Measurements from ENCODE around the gene HNRNPM. TPM values are rescaled to one million over a fixed set of nuclear protein-coding genes. Genes with fewer than 3 reads are reported as not detected.
A peak's percentile ranks its signal among the peaks of the same experiment; 100 is the strongest.

Gene HNRNPM
- total and polyA plus RNA-seq, 5 experiments from 2014 or later = 207 to 304 (median 217) TPM

- no peak for ATAC-seq
- peaks cover 39 to 94% (median 85%) of the 10 kb centered on the region in 4 donors for H3K4me1 Mint-ChIP-seq
- no peaks in the 10 kb centered on the region for H3K9me3 Mint-ChIP-seq
- POLR2A ChIA-PET = interaction anchor here (0.7 kb wide), 1 partner anchor 76 kb away, joined by 9 read pairs; no protein-coding TSS in a partner anchor
- peak overlapping the region in 3 of 10 donors; percentile 21 to 90 (median 63) for H3K27ac Mint-ChIP-seq
- no peaks in the 10 kb centered on the region for H3K27me3 Mint-ChIP-seq
- DNase-seq = no peak
- peaks cover 0 to 81% (median 2%) of the 10 kb centered on the region in 3 donors for H3K36me3 Mint-ChIP-seq
- H3K4me3 Mint-ChIP-seq = peak overlapping the region in 5 of 10 donors; percentile 1 to 59 (median 38)
Observed at GRCh38 chr19:8454218-8454617, 9.4 kb downstream of the HNRNPM start.

- H3K4me3 Mint-ChIP-seq = peak overlapping the region in 6 of 10 donors; percentile 2 to 38 (median 20)
Observed at GRCh38 chr19:8455018-8455417, 10.2 kb downstream of the HNRNPM start.

GRCh38 chr19:8456064-8456463 lies 11.3 kb downstream of the HNRNPM start:
- DNase-seq (no peak), ATAC-seq (peak in 1 of 2 donors; percentile 33)
- Mint-ChIP-seq H3K27ac (peak overlapping the region in 5 of 10 donors; percentile 19 to 66 (median 32)), H3K36me3 (peaks cover 0 to 87% (median 6%) of the 10 kb centered on the region in 3 donors), H3K9me3 (no peaks in the 10 kb centered on the region), H3K4me1 (peaks cover 40 to 97% (median 92%) of the 10 kb centered on the region in 4 donors), H3K27me3 (no peaks in the 10 kb centered on the region), H3K4me3 (peak overlapping the region in 3 of 10 donors; percentile 12 to 37 (median 26))
- POLR2A ChIA-PET = interaction anchor here (0.5 to 1.0 kb wide), 5 partner anchors 11 to 156 kb away, joined by 3 to 6 read pairs (median 3); partner anchors contain the start of gene HNRNPM

More at GRCh38 chr19:8455018-8455417, 10.2 kb downstream of the HNRNPM start:
- Mint-ChIP-seq H3K27ac (peak overlapping the region in 3 of 10 donors; percentile 21 to 41 (median 27)), H3K27me3 (no peaks in the 10 kb centered on the region), H3K4me1 (peaks cover 38 to 97% (median 88%) of the 10 kb centered on the region in 4 donors), H3K9me3 (no peaks in the 10 kb centered on the region), H3K36me3 (peaks cover 0 to 85% (median 3%) of the 10 kb centered on the region in 3 donors)
- no peak for DNase-seq
- no peak for ATAC-seq
- POLR2A ChIA-PET = interaction anchor here (0.6 to 0.7 kb wide), 2 partner anchors 76 to 249 kb away, joined by 3 to 9 read pairs; no protein-coding TSS in a partner anchor

DNA sequence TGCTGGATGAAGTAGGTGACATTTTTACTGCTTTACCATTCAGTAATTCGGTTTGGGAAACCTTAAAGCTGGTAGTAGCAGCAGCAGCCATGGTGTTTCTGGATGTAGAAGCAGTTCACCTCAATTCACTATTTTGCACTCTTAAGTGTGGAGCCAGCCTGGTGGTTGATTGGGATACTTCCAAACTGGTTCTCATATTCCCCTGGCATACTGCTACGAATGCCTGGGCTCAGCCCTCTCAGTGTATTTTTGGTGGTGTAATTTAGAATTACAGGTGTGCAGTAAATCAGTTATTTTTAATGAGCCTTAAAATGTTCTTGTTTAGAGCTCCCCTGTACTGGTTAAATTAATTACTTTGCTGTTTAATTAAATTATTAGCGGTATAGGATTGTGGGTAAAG lies 12.4 kb downstream of the HNRNPM start:
- Mint-ChIP-seq H3K9me3 (no peaks in the 10 kb centered on the region), H3K4me1 (peaks cover 36 to 95% (median 91%) of the 10 kb centered on the region in 4 donors), H3K36me3 (peaks cover 0 to 84% (median 6%) of the 10 kb centered on the region in 3 donors), H3K27me3 (no peaks in the 10 kb centered on the region), H3K4me3 (no peak overlapping the region), H3K27ac (peak overlapping the region in 1 of 10 donors; percentile 14)
- DNase-seq = no peak
- no peak for ATAC-seq
- POLR2A ChIA-PET = interaction anchor here (0.6 to 1.5 kb wide), 3 partner anchors 8 to 1950 kb away, joined by 3 read pairs; no protein-coding TSS in a partner anchor

- Mint-ChIP-seq H3K27ac (peak overlapping the region in 1 of 10 donors; percentile 56), H3K4me1 (peaks cover 39 to 96% (median 92%) of the 10 kb centered on the region in 4 donors), H3K27me3 (no peaks in the 10 kb centered on the region), H3K4me3 (peak overlapping the region in 1 of 10 donors; percentile 73), H3K9me3 (no peaks in the 10 kb centered on the region), H3K36me3 (peaks cover 0 to 85% (median 6%) of the 10 kb centered on the region in 3 donors)
- DNase-seq (no peak), ATAC-seq (no peak)
- POLR2A ChIA-PET = interaction anchor here (0.6 to 1.5 kb wide), 3 partner anchors 9 to 1950 kb away, joined by 3 read pairs; no protein-coding TSS in a partner anchor
Observed at GRCh38 chr19:8457827-8458226, 13.1 kb downstream of the HNRNPM start.

DNA sequence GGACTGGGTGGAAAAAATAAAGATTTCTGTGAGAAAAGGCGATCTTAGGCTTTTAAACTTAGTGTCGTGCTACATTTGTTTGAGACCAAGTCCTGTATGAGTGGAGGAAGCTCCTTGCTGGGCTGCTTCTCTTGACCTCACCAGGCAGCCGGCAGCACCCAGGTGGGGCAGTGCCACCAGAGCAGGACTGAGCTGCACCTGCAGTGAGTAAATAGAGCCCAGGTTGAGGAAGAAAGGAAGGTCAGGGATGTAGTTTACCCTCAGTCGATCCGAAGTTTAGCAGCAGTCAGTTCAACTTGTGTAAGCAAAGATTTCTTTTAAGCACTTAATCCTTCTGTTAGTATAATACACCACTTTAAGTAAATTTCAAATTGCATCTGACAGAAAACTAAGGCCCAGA lies 13.6 kb downstream of the HNRNPM start:
- Mint-ChIP-seq H3K4me1 (peaks cover 40 to 94% (median 92%) of the 10 kb centered on the region in 4 donors), H3K4me3 (peak overlapping the region in 5 of 10 donors; percentile 3 to 73 (median 45)), H3K27me3 (no peaks in the 10 kb centered on the region), H3K9me3 (no peaks in the 10 kb centered on the region), H3K27ac (peak overlapping the region in 5 of 10 donors; percentile 3 to 56 (median 16)), H3K36me3 (peaks cover 1 to 87% (median 6%) of the 10 kb centered on the region in 3 donors)
- no peak for ATAC-seq
- POLR2A ChIA-PET = interaction anchor here (1.5 kb wide), 1 partner anchor 9 kb away, joined by 3 read pairs; no protein-coding TSS in a partner anchor
- no peak for DNase-seq

GRCh38 chr19:8459095-8459494 lies 14.3 kb downstream of the HNRNPM start:
- H3K27ac Mint-ChIP-seq = peak overlapping the region in 5 of 10 donors; percentile 29 to 65 (median 56)
- POLR2A ChIA-PET = no interaction called here
- no peak for DNase-seq
- H3K9me3 Mint-ChIP-seq = no peaks in the 10 kb centered on the region
- no peaks in the 10 kb centered on the region for H3K27me3 Mint-ChIP-seq
- no peak overlapping the region for H3K4me3 Mint-ChIP-seq
- ATAC-seq = no peak
- H3K4me1 Mint-ChIP-seq = peaks cover 38 to 91% (median 88%) of the 10 kb centered on the region in 4 donors
- peaks cover 4 to 93% (median 8%) of the 10 kb centered on the region in 3 donors for H3K36me3 Mint-ChIP-seq

DNA sequence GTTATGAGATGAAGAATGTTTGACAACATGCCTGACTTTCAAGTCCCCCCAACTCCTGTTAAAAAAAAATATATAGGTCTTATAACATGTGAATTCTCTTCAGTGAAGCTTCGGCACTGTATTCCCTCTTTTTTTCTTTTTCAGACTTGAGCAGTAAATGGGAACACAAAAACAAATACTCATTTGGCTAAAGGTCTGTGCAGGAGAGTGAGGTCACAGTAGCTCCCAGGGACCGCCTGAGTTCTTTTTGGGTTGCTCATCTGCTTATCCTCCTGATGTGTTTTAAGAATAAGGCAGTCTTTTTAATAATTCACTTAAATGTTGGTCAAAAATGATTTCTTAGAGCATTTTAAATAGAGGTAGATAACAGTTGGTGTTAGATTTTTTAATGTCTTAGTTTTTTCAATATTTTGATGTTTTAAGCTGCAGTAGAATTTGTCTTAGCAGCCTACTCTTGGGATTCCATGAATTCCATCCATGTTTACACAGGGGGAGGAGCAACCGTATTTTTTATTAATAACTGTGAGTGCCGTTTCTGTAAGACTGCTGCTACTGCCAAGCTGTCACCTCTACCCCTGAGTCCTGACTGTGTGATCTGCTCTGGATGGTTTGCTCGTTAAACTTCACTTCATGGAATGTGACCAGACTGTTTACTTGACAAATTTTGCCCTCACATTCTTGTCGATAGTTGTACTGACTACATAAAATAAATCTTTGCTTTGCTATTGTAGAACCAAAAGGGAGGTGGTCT lies 14.9 kb downstream of the HNRNPM start:
- Mint-ChIP-seq H3K9me3 (no peaks in the 10 kb centered on the region), H3K27ac (peak overlapping the region in 5 of 10 donors; percentile 1 to 56 (median 39)), H3K36me3 (peaks cover 4 to 94% (median 8%) of the 10 kb centered on the region in 3 donors), H3K4me3 (peak overlapping the region in 2 of 10 donors; percentile 14 to 50), H3K27me3 (no peaks in the 10 kb centered on the region), H3K4me1 (peaks cover 36 to 87% (median 82%) of the 10 kb centered on the region in 4 donors)
- DNase-seq = no peak
- no peak for ATAC-seq
- POLR2A ChIA-PET = interaction anchor here (1.1 kb wide), 1 partner anchor 13 kb away, joined by 3 read pairs; no protein-coding TSS in a partner anchor

- peak overlapping the region in 1 of 10 donors; percentile 20 for H3K4me3 Mint-ChIP-seq
- POLR2A ChIA-PET = interaction anchor here (1.1 kb wide), 1 partner anchor 14 kb away, joined by 3 read pairs; no protein-coding TSS in a partner anchor
- no peaks in the 10 kb centered on the region for H3K9me3 Mint-ChIP-seq
- DNase-seq (no peak), ATAC-seq (no peak)
- peaks cover 4 to 94% (median 12%) of the 10 kb centered on the region in 3 donors for H3K36me3 Mint-ChIP-seq
- H3K4me1 Mint-ChIP-seq = peaks cover 33 to 83% (median 72%) of the 10 kb centered on the region in 4 donors
- H3K27me3 Mint-ChIP-seq = no peaks in the 10 kb centered on the region
- H3K27ac Mint-ChIP-seq = peak overlapping the region in 3 of 10 donors; percentile 13 to 39 (median 37)
Observed at GRCh38 chr19:8460516-8461298, 15.9 kb downstream of the HNRNPM start.

DNA sequence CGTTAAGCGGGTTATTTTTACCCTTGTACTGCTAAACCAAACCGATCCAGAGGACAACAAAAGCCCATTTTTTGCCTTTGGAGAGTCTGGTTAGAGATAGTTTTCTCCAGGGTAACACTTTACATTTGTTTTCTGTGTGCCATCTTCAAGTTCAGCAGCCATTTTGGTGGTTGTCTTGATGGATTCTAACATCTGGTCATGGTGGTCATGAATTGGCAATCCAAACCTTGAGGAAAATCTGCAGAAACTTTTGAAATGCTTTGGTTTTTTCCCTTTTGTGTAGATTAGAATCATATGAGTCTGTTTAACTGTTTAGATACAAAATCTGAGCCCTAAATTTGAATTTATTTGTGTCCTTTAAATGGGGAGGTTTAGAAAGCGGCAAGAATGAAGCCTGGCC lies 16.6 kb downstream of the HNRNPM start:
- H3K9me3 Mint-ChIP-seq = no peaks in the 10 kb centered on the region
- H3K4me1 Mint-ChIP-seq = peaks cover 33 to 79% (median 66%) of the 10 kb centered on the region in 4 donors
- no peak overlapping the region for H3K4me3 Mint-ChIP-seq
- H3K36me3 Mint-ChIP-seq = peaks cover 7 to 94% (median 17%) of the 10 kb centered on the region in 3 donors
- no peak for ATAC-seq
- no peaks in the 10 kb centered on the region for H3K27me3 Mint-ChIP-seq
- H3K27ac Mint-ChIP-seq = no peak overlapping the region
- POLR2A ChIA-PET = no interaction called here
- DNase-seq = no peak

- H3K4me3 Mint-ChIP-seq = no peak overlapping the region
- DNase-seq = no peak
- no peak overlapping the region for H3K27ac Mint-ChIP-seq
- POLR2A ChIA-PET = interaction anchor here (0.9 kb wide), 1 partner anchor 48 kb away, joined by 3 read pairs; the partner anchor contains the start of gene MARCHF2
- no peaks in the 10 kb centered on the region for H3K27me3 Mint-ChIP-seq
- ATAC-seq = no peak
- peaks cover 30 to 76% (median 61%) of the 10 kb centered on the region in 4 donors for H3K4me1 Mint-ChIP-seq
- peaks cover 9 to 94% (median 21%) of the 10 kb centered on the region in 3 donors for H3K36me3 Mint-ChIP-seq
- H3K9me3 Mint-ChIP-seq = no peaks in the 10 kb centered on the region
Observed at GRCh38 chr19:8461891-8462290, 17.1 kb downstream of the HNRNPM start.

- Mint-ChIP-seq H3K4me1 (peaks cover 32 to 69% (median 58%) of the 10 kb centered on the region in 4 donors), H3K4me3 (no peak overlapping the region), H3K27me3 (no peaks in the 10 kb centered on the region), H3K27ac (peak overlapping the region in 2 of 10 donors; percentile 1 to 41), H3K36me3 (peaks cover 13 to 94% (median 27%) of the 10 kb centered on the region in 3 donors), H3K9me3 (no peaks in the 10 kb centered on the region)
- no peak for ATAC-seq
- POLR2A ChIA-PET = interaction anchor here (0.9 kb wide), 1 partner anchor 49 kb away, joined by 3 read pairs; the partner anchor contains the start of gene MARCHF2
- DNase-seq = no peak
Observed at GRCh38 chr19:8462571-8462970, 17.8 kb downstream of the HNRNPM start.
